Uterus (tissue), 2 donors: ENCODE results near the gene CTNND2.

Source experiments
- CTCF ChIP-seq, 4 experiments: fragments of 200-600 bp in 2 of 4; fragments of 450-650 bp in 2 of 4; sonication (generic) in 2 of 4; IDR thresholded peaks; one replicate each; pipeline ENCODE4 v1.5.1; 2016 to 2019; ENCODE audit warnings: antibody characterized with exemption in 4 of 4, mild to moderate bottlenecking in 2 of 4, moderate library complexity in 1 of 4
- POLR2A ChIP-seq, 2 donors: fragments of 450-650 bp; IDR thresholded peaks; one replicate each; pipeline ENCODE4 v1.6.1; 2016; ENCODE audit warnings: antibody characterized with exemption in 2 of 2, mild to moderate bottlenecking in 1 of 2, moderate library complexity in 1 of 2

DNA sequence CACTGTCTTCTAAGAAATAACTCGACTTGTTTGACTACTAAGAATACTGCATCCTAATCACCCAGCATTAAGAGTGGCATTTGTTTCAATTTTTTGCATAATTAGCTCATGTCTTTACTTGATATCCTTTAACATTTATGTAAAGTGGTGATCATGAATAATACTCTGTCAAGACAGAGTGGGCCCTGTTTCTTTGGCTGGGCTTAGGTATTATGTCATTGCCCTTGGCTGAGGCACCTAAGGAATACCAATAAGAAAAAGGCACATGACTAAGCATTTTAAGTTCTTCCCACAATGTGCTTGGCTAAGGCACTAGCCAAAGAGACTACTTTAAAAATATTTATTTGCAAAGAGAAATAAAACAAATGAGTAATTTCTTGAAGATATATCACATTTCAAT, 308.1 kb downstream of the CTNND2 start:
- no peak for TF ChIP-seq POLR2A (IDR thresholded peaks at IDR 0.05)
- TF ChIP-seq CTCF (IDR thresholded peaks at IDR 0.05) = no peak
